ENCODE measurements around the gene ZNF536. TPM values are rescaled to one million over a fixed set of nuclear protein-coding genes. Genes with fewer than 3 reads are reported as not detected.

Gene ZNF536
- total and polyA plus RNA-seq, 2 donors (not counting 3 experiments of a cell fraction or from before 2014, with no cell fraction given), result not detected

- no peak overlapping the region for H3K27ac ChIP-seq (ENCODE audit: insufficient read depth, low read depth, low read length)
- CTCF ChIA-PET, result no interaction called here
- no TSS peak for BruUV-seq (replicated peaks)
- POLR2A ChIA-PET, result no interaction called here
- H3K36me3 ChIP-seq (ENCODE audit: control insufficient read depth in 2 of 2, extremely low read depth in 1 of 2, insufficient read depth in 2 of 2, low read length in 2 of 2), result no peaks in the 10 kb centered on the region
- no peaks in the 10 kb centered on the region for H3K4me1 ChIP-seq (ENCODE audit: control insufficient read depth, extremely low read depth, insufficient read depth, low read length)
- dilution Hi-C loops (cut with MboI; ENCODE audit: extremely low pct_ligation_motif_present, low sequenced_read_pairs) (no loop called here), intact Hi-C loops (cut with micrococcal nuclease) (no loop called here)
- H3K4me2 ChIP-seq (ENCODE audit: insufficient read depth, low read length), result no peak overlapping the region
- H3K9ac ChIP-seq (replicated peaks; ENCODE audit: extremely low read depth, insufficient read depth, low read length), result no peak overlapping the region
- no peaks in the 10 kb centered on the region for H3K9me1 ChIP-seq (replicated peaks; ENCODE audit: control insufficient read depth, extremely low read depth, insufficient read depth, low read length)
- H3K4me3 ChIP-seq (replicated peaks in 1 of 3; ENCODE audit: insufficient read depth in 1 of 3, low read depth in 1 of 3, low read length in 3 of 3), result no peak overlapping the region
- H3K9me3 ChIP-seq (replicated peaks; ENCODE audit: control insufficient read depth, insufficient read depth, low read length), result peaks cover 5% of the 10 kb centered on the region
- DNase-seq (ENCODE audit: low read depth, low spot score) (no peak), FAIRE-seq (no peak)
- no peak overlapping the region for H2AFZ ChIP-seq (ENCODE audit: low read depth, low read length)
- H3K27me3 ChIP-seq (ENCODE audit: control insufficient read depth in 2 of 2, insufficient read depth in 2 of 2, low read length in 2 of 2), result no peaks in the 10 kb centered on the region
- no peaks in the 10 kb centered on the region for H4K20me1 ChIP-seq (replicated peaks; ENCODE audit: control insufficient read depth, extremely low read depth, insufficient read depth, low read length)
- TF ChIP-seq JUN (IDR thresholded peaks at IDR 0.05; ENCODE audit: borderline replicate concordance, insufficient read depth, insufficient read length, low read depth), result no peak
- TF ChIP-seq GATA2 (IDR thresholded peaks at IDR 0.05; ENCODE audit: insufficient read depth, insufficient read length, low read depth, low read length), result no peak
- no peak for TF ChIP-seq POLR2AphosphoS5 (IDR thresholded peaks at IDR 0.05; ENCODE audit: insufficient read depth, low read depth, low read length)
- no peak for TF ChIP-seq POLR2A (IDR thresholded peaks at IDR 0.05; ENCODE audit: low read depth, low read length)
- TF ChIP-seq, protein P1, sequence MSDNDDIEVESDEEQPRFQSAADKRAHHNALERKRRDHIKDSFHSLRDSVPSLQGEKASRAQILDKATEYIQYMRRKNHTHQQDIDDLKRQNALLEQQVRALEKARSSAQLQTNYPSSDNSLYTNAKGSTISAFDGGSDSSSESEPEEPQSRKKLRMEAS (IDR thresholded peaks at IDR 0.05; ENCODE audit: insufficient read depth, insufficient read length), result no peak
- no peaks in the 10 kb centered on the region for H3K79me2 ChIP-seq (ENCODE audit: control insufficient read depth, insufficient read depth, low read length)
Measured at GRCh38 chr19:30606114-30607050, 234.2 kb downstream of the ZNF536 start.
